ENCODE results near the gene STX11.
"Not testable (repeated sequence)": the region's sequence is repeated elsewhere in the genome, so short reads cannot be mapped to it uniquely, and the experiment has no call there.

Gene STX11

DNA sequence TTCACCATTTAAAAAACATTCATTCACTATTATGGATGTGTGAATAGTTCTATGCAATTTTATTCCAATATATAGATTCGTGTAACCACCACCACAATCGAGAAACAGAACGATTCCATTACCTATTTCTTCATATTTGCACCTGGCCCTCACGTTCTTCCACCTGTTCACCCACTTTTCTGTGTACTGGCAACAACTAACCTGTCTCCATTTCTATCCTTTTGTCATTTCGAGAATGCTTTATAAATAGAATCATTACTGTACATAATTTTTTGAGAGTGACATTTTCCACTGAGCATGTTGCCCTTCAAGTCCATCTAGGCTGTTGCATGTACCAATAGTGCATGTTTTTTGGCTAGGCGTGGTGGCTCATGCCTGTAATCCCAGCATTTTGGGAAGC lies 23.2 kb upstream of the STX11 start:
- TF ChIP-seq POLR2AphosphoS5 (IDR thresholded peaks at IDR 0.05; ENCODE audit: low read depth, low read length) (no peak), POLR2A (IDR thresholded peaks at IDR 0.05; ENCODE audit: low read depth, low read length) (no peak), TAF1 (IDR thresholded peaks at IDR 0.05; ENCODE audit: borderline replicate concordance, low read depth, low read length) (no peak)
- FAIRE-seq (no peak), DNase-seq (ENCODE audit: insufficient read length) (no peak)

- TF ChIP-seq POLR2A (IDR thresholded peaks at IDR 0.05; ENCODE audit: low read depth, low read length) (no peak), POLR2AphosphoS5 (IDR thresholded peaks at IDR 0.05; ENCODE audit: low read depth, low read length) (no peak), TAF1 (IDR thresholded peaks at IDR 0.05; ENCODE audit: borderline replicate concordance, low read depth, low read length) (no peak)
- FAIRE-seq (no peak), DNase-seq (ENCODE audit: insufficient read length) (no peak)
Observed at GRCh38 chr6:144129469-144129868, 20.8 kb upstream of the STX11 start.

DNA sequence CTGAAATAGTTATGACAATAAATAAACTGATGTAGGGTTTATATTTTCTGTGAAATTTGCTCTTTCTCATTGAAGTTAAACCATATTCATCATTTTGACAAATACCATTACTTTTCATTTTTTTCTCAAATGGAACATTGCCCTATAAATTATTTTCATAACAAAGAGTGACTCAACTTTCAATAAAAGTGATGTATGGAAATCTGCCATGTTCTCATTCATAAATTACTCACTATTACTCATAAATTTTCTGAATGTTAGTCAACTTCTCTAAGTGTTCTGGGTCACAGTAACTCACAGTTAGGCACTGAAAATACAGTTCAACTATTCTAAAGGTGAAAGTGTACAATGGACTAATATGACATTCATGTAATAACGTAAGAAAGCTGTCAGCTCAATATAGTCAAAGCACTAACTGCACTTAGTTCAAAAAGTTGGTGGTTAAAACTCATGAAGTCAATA lies 19.0 kb upstream of the STX11 start:
- DNase-seq (ENCODE audit: insufficient read length), result no peak
- TF ChIP-seq POLR2A (IDR thresholded peaks at IDR 0.05; ENCODE audit: low read depth, low read length) (no peak), TAF1 (IDR thresholded peaks at IDR 0.05; ENCODE audit: borderline replicate concordance, low read depth, low read length) (no peak), POLR2AphosphoS5 (IDR thresholded peaks at IDR 0.05; ENCODE audit: low read depth, low read length) (no peak)
- no peak for FAIRE-seq

DNA sequence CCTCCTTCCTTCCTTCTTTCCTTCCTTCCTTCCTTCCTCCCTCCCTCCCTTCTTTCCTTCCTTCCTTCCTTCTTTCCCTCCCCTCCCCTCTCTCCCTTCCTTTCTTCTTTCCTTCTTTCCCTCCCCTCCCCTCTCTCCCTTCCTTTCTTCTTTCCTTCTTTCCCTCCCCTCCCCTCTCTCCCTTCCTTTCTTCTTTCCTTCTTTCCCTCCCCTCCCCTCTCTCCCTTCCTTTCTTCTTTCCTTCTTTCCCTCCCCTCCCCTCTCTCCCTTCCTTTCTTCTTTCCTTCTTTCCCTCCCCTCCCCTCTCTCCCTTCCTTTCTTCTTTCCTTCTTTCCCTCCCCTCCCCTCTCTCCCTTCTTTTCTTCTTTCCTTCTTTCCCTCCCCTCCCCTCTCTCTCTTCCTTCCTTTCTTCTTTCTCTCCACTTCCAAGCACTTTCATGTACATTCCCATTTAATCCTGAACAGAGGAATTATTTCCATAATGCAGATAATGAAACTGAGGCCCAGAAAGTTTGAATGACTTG lies 18.1 kb upstream of the STX11 start:
- not testable (repeated sequence) for FAIRE-seq; DNase-seq (ENCODE audit: insufficient read length)

DNA sequence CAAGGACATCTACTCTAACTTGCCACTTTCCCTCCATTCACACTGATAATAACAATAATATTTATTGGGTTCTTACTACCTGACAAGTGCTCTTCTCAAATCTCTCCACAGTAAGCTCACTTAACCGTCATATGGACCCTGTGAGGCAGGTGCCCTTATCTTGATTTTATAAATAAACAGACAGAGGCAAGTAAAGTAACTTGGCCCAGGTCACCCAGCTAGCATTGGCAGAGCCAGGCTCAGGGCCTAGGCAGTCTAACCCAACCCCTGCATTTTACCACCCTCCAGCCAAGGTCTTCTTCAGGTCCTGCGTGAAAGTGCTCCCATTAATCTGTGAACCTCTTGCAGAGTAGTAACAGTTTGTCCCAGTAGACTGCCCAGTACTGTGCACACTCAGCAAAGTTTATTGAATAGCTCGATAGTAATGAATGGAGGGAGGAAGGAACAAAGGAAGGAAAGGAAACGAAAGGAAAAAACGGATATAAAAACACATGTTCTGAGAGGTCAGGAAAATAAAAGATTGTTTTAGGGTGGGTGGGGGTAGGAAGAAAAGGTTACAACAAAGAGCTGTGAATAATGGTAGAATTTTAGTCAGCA lies 17.0 kb upstream of the STX11 start:
- DNase-seq (ENCODE audit: insufficient read length), result no peak
- no peak for FAIRE-seq
- TF ChIP-seq POLR2A (IDR thresholded peaks at IDR 0.05; ENCODE audit: low read depth, low read length) (no peak), TAF1 (IDR thresholded peaks at IDR 0.05; ENCODE audit: borderline replicate concordance, low read depth, low read length) (no peak), POLR2AphosphoS5 (IDR thresholded peaks at IDR 0.05; ENCODE audit: low read depth, low read length) (no peak)

DNA sequence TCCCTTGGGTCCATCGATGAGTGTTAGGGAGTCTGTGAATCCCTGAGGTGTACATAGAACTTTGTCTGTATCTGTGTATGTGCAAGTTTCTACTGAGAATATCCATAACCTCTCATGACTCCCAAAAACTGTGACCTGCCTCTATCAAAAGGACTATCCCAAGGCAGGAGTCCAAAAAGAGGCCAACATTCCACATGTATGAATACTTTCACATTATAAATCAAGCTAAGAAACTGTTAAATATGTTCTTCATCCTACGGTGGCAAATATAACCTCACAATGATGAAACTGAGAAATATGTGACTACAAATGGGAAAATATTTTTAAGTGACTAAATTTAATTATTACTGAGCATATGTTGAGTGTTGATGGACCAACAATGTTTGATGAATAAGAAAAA lies 16.1 kb upstream of the STX11 start:
- FAIRE-seq, result no peak

GRCh38 chr6:144134737-144135136 lies 15.6 kb upstream of the STX11 start:
- DNase-seq (ENCODE audit: insufficient read length) (no peak), FAIRE-seq (no peak)
- no peak for TF ChIP-seq TAF1 (IDR thresholded peaks at IDR 0.05; ENCODE audit: borderline replicate concordance, low read depth, low read length)
- TF ChIP-seq POLR2A (IDR thresholded peaks at IDR 0.05; ENCODE audit: low read depth, low read length), result no peak
- no peak for TF ChIP-seq POLR2AphosphoS5 (IDR thresholded peaks at IDR 0.05; ENCODE audit: low read depth, low read length)

More for the DNA sequence above, 16.1 kb upstream of the STX11 start:
- TF ChIP-seq TAF1 (IDR thresholded peaks at IDR 0.05; ENCODE audit: borderline replicate concordance, low read depth, low read length) (no peak), POLR2A (IDR thresholded peaks at IDR 0.05; ENCODE audit: low read depth, low read length) (no peak), POLR2AphosphoS5 (IDR thresholded peaks at IDR 0.05; ENCODE audit: low read depth, low read length) (no peak)
- DNase-seq (ENCODE audit: insufficient read length), result no peak

GRCh38 chr6:144138542-144138941 lies 11.8 kb upstream of the STX11 start:
- no peak for DNase-seq (ENCODE audit: insufficient read length)
- no peak for FAIRE-seq
- TF ChIP-seq POLR2A (IDR thresholded peaks at IDR 0.05; ENCODE audit: low read depth, low read length) (no peak), TAF1 (IDR thresholded peaks at IDR 0.05; ENCODE audit: borderline replicate concordance, low read depth, low read length) (no peak), POLR2AphosphoS5 (IDR thresholded peaks at IDR 0.05; ENCODE audit: low read depth, low read length) (no peak)

- FAIRE-seq (peak; percentile 83), DNase-seq (ENCODE audit: insufficient read length) (no peak)
- TF ChIP-seq TAF1 (IDR thresholded peaks at IDR 0.05; ENCODE audit: borderline replicate concordance, low read depth, low read length), result no peak
- no peak for TF ChIP-seq POLR2AphosphoS5 (IDR thresholded peaks at IDR 0.05; ENCODE audit: low read depth, low read length)
- TF ChIP-seq POLR2A (IDR thresholded peaks at IDR 0.05; ENCODE audit: low read depth, low read length), result no peak
Observed at GRCh38 chr6:144139817-144140216, 10.5 kb upstream of the STX11 start.

DNA sequence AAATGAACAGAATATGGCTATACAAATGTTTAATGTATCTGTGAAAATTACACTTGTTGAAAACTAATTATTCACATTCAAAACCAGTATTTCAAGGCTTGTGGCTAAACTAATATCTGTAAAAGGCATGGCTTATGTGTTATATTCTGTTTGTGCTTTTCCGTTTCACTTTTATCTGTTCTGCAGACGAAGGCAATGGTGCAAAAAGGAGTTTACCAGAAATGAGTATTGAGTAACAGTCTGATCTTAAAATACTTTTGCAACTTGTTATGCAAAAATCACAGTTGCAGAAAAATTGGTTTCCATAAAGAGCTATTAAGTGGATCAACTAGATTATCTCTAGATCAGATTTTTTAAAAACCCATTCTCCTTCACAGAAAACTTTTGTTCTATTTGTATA lies 9.4 kb upstream of the STX11 start:
- FAIRE-seq, result no peak
- no peak for DNase-seq (ENCODE audit: insufficient read length)
- no peak for TF ChIP-seq TAF1 (IDR thresholded peaks at IDR 0.05; ENCODE audit: borderline replicate concordance, low read depth, low read length)
- TF ChIP-seq POLR2AphosphoS5 (IDR thresholded peaks at IDR 0.05; ENCODE audit: low read depth, low read length), result no peak
- no peak for TF ChIP-seq POLR2A (IDR thresholded peaks at IDR 0.05; ENCODE audit: low read depth, low read length)

DNA sequence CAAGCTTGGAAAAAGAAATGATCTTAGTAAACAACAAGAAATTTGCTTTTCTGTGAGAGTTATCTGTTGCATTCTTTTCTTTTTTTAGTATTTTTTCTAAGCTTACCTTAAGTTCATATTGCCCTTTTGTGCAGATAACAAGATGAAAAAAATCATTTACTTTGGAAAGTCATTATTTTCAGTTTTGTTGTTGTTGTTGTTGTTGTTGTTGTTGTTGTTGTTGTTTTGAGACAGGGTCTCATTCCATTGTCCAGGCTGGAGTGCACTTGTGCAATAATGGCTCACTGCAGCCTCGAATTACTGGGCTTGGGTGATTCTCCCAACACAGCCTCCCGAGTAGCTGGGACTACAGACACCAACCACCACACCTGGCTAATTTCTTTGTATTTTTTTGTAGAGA lies 8.8 kb upstream of the STX11 start:
- no peak for TF ChIP-seq POLR2A (IDR thresholded peaks at IDR 0.05; ENCODE audit: low read depth, low read length)
- no peak for DNase-seq (ENCODE audit: insufficient read length)
- FAIRE-seq, result no peak

GRCh38 chr6:144143106-144143505 lies 7.2 kb upstream of the STX11 start:
- DNase-seq (ENCODE audit: insufficient read length) (no peak), FAIRE-seq (no peak)
- TF ChIP-seq TAF1 (IDR thresholded peaks at IDR 0.05; ENCODE audit: borderline replicate concordance, low read depth, low read length), result no peak
- TF ChIP-seq POLR2A (IDR thresholded peaks at IDR 0.05; ENCODE audit: low read depth, low read length), result no peak
- no peak for TF ChIP-seq POLR2AphosphoS5 (IDR thresholded peaks at IDR 0.05; ENCODE audit: low read depth, low read length)

DNA sequence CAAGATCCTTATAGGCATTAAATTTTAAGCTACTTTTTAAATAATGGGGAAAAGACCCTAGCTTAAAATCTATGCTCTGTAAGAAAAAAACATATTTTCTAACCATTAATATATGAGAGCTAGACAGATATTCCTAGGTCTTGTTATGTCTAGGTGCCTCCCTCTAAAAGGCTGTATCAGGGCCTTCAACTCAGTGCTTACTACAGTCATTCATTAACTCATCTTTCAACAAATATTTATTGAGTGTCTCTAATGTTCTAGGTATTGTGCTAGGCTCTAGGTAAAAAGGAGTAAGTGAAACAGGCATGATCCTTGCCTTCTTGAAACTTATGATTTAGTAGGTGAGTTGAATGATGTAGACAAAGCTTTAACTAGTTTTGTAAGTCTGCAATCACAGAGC lies 6.4 kb upstream of the STX11 start:
- no peak for TF ChIP-seq TAF1 (IDR thresholded peaks at IDR 0.05; ENCODE audit: borderline replicate concordance, low read depth, low read length)
- no peak for TF ChIP-seq POLR2AphosphoS5 (IDR thresholded peaks at IDR 0.05; ENCODE audit: low read depth, low read length)
- no peak for TF ChIP-seq POLR2A (IDR thresholded peaks at IDR 0.05; ENCODE audit: low read depth, low read length)
- no peak for DNase-seq (ENCODE audit: insufficient read length)
- no peak for FAIRE-seq
